ENCODE data around the gene FOXR1.

FOXR1 gene

GRCh38 chr11:118971646-118972045 is at the start of gene FOXR1:
FOXR1 (plus strand) TSS chr11:118971761; CDS start chr11:118971932, 171 bp downstream.
- DNase-seq = no peak

- DNase-seq = no peak
These were observed 49.4 kb upstream of the FOXR1 start for GRCh38 chr11:118921929-118922744.

DNA sequence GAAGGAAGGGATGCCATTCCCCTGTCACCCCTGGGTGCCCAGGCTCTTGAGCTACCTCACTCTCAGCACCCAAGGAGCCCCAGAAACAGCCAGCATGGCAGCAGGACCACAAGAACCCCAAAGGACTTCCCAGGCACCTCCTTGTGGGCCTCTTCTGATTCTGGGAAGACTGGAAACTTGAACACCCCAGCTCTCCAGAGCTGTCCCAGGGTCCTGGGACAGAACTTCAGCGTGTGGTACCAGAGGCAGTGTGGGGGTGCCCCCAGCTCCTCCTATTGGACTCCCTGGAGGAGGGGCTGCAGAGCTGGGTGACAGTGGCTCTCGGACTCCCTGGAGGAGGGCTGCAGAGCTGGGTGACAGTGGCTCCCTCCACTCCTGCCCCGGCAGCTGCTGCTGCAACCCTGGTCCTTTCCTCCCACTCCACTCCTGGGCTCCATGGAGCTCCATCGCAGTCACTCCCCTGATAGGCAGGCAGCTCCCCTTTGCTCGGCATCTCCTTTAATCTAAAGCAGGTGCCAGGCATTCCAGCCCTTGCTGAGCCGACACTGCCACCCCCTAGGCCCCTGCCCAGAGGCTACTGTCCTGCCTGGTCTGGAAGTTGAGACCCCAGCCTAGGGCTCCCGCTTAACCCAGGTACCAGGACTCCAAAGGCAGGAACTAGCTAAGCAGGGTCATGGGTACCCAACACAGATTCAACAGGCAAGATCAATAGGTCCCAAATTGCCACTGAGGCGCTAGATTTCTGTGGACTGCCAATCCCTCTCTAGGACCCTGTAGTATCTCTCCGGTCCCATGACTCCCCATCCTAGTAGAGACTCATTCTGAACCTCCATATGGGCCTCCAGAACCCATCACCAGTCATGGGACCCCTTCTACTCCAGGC is 48.6 kb upstream of the FOXR1 start:
- no peak for DNase-seq

- peak in 1 of 2 donors; percentile 55 for DNase-seq
These were observed 47.6 kb upstream of the FOXR1 start for GRCh38 chr11:118923721-118924587.

GRCh38 chr11:118924591-118925585 is 46.7 kb upstream of the FOXR1 start:
- DNase-seq = peak; percentile 39 to 56

DNA sequence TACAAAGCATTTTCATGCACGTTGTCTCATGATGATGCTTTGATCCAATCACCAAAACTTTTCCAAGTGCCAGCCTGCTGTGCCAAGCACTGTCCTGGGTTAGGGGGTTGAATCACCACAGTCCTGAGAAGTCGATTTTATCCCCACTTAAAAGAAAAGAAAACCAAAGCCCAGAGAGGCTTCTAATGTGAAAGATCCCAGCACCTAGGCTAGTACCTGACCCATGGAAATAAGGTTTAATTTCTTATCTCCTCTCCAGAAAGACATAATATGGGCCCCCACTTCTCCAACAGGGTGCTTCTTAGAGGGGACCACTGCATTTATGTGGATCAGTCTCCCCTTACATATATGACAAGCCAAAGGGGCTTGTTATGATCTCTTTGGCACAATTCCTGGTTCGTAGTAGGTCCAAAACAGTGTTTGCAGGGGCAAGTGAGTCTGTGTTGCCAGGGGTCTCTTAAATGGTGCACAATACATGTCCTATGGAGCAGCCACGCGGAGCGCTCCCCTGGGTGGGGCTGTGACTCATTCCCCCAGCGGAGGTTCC is 43.9 kb upstream of the FOXR1 start:
- no peak for DNase-seq

- DNase-seq = peak; percentile 95 to 96
These were observed 43.3 kb upstream of the FOXR1 start for GRCh38 chr11:118928101-118928869.

DNA sequence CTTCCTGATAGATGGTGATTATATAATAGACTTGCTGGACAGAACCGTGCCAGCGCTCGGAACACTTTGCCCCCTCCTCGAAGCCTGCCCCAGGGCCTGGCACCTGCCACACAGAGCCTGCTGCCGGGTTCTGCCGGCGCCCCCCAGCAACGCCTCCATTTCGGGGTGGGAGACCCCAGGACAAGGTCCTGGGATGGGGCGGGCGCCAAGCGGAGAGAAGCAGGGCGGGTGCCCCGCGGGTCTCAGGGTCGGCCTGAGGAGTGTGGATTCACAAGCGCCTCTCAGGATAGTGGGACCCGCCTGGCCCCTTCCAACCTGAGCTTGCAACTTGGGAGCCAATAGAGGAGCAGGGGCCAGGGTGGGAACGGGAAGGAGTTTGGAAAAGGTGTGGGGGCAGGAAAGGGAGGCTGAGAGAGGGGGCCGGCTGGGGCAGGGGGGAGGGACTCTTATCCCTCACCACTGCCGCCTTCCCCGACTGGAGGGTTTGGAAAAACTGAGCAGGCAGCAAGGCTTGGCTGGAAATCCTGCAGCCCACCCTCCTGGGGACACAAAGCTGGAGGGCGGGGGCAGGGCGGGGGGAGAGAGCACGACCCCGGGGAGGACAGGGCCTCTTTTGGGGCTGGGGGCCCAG is 42.6 kb upstream of the FOXR1 start:
- no peak for DNase-seq

- peak; percentile 83 to 87 for DNase-seq
These were observed 42.0 kb upstream of the FOXR1 start for GRCh38 chr11:118929501-118930093.

DNA sequence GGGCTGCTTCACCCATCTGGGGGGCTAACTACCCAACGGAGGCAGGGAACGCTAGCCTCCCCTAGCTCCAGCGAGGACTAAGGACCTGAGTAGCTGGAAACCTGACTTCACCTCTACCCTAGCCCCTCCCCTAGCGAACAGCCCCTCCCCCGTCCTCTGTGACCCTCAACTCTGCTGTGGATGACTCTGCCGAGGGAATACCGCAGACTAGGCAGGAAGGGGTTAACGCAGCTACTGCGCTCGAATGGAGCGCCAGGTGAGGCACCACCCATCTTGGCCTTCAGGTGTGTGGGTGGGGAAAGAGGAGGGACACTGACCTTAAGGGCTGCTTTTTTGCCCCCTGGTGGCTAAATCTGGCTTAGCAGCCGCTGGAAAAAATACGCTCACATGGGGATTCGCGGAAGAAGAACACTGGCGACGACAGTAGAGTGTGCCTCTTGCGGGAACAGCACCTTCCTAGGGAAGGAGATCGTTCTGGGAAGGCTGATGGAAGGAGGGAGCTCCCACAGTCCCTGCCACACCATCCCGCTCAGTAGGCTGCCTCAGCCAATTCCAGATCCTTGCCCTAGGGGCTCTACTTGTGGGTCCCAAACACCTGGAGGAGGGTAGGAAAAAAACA is 41.4 kb upstream of the FOXR1 start:
- peak; percentile 83 to 90 for DNase-seq

- DNase-seq = no peak
These were observed 40.0 kb upstream of the FOXR1 start for GRCh38 chr11:118931571-118931970.

DNA sequence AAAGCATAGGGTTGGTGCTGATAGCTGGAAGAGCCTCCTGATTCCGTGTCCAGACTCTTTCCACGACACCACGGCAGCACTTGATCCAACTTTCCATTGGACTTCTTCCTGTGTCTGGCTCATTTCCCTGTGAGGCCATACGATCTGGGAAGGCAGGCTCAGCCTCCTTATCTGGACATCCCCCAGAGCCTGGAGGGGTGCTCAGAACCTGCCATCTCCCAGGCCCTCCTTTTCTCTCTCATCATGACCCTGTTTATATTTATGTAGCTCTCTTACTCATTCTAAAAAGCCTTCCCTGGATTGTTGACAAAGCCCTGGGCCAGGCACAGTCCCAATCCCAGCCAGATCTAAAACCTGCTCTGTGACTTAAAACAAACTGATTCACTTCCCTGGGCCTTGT is 38.1 kb upstream of the FOXR1 start:
- DNase-seq = no peak

DNA sequence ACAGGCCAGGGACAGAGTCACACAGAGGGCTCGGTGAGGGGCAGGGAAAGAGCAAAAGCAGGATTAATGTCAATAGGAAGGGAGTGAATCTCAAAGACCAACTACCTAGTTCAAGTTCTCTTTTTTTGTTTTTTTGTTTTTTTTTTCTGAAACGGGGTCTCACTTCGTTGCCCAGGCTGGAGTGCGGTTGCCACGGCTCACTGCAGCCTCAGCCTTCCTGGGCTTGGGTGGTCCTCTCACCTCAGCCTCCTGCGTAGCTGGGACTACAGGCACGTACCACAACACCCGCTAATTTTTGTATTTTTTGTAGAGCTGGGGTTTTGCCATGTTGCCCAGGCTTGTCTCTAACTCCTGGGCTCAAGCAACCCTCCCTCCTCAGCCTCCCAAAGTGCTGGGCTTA is 36.2 kb upstream of the FOXR1 start:
- DNase-seq = no peak

- DNase-seq = no peak
These were observed 32.8 kb upstream of the FOXR1 start for GRCh38 chr11:118938491-118939403.

DNA sequence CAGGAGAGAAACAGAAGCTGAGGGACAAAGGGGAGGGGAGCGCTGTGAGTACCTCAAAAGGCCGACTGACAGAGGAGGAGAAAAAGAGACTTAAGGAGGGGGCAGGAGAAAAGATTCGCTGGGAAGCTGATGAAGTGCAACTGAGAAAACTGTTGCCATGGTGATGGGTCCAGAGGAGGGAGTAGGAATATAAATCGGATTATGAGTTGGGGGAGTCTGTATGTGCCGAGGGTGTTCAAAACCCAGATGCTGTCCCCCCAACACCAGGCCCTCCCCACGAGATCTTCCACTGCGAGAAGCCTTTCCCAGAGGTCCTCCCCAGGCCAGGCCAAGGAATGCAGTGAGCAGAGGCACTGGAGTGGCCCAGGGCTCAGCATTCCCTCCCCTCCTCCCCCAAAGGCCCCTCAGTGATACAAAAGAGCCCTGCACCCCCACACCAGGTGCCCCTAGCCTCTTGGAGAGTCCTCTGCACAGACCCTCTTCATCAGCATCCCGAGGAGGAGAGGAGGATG is 32.1 kb upstream of the FOXR1 start:
- DNase-seq = no peak

- DNase-seq = peak; percentile 28 to 53
These were observed 31.5 kb upstream of the FOXR1 start for GRCh38 chr11:118939953-118940598.

- no peak for DNase-seq
These were observed 24.5 kb upstream of the FOXR1 start for GRCh38 chr11:118947091-118947490.
